AG09309 (cell line): ENCODE data around the gene PHF12.

ENCODE experiments used
- DNase-seq: peaks from one replicate; pipeline ENCODE4 v3.0.0-alpha.2; 2010; ENCODE audit warnings: low read depth
- H3K4me3 ChIP-seq: 2 replicates; pipeline ENCODE4 v1.5.1; 2011; ENCODE audit warnings: mild to moderate bottlenecking, low read depth, low read length, moderate library complexity; ENCODE audit not compliant: control insufficient read depth
- CTCF ChIP-seq: IDR thresholded peaks from 2 replicates; pipeline ENCODE4 v1.5.1; 2011; ENCODE audit warnings: mild to moderate bottlenecking, low read depth, low read length, inconsistent platforms; ENCODE audit not compliant: insufficient read depth, control insufficient read depth; ENCODE audit errors: missing control alignments

Gene PHF12

GRCh38 chr17:28968914-28969295 is 17.6 kb upstream of the PHF12 start:
- H3K4me3 ChIP-seq, result no peak overlapping the region
- no peak for TF ChIP-seq CTCF
- no peak for DNase-seq

- no peak for TF ChIP-seq CTCF
Observed at GRCh38 chr17:28968231-28968913, 17.1 kb upstream of the PHF12 start.

GRCh38 chr17:28967221-28968135 is 16.2 kb upstream of the PHF12 start:
- DNase-seq, result no peak
- no peak overlapping the region for H3K4me3 ChIP-seq

More at GRCh38 chr17:28968231-28968913, 17.1 kb upstream of the PHF12 start:
- DNase-seq, result no peak
- H3K4me3 ChIP-seq, result no peak overlapping the region

GRCh38 chr17:28963841-28964240 is 12.5 kb upstream of the PHF12 start:
- no peak overlapping the region for H3K4me3 ChIP-seq
- no peak for DNase-seq
- TF ChIP-seq CTCF, result no peak

More at GRCh38 chr17:28967221-28968135, 16.2 kb upstream of the PHF12 start:
- no peak for TF ChIP-seq CTCF

GRCh38 chr17:28963055-28963611 is 11.8 kb upstream of the PHF12 start:
- no peak for DNase-seq
- no peak for TF ChIP-seq CTCF

GRCh38 chr17:28961391-28961790 is 10.1 kb upstream of the PHF12 start:
- no peak overlapping the region for H3K4me3 ChIP-seq
- no peak for DNase-seq
- no peak for TF ChIP-seq CTCF

More at GRCh38 chr17:28963055-28963611, 11.8 kb upstream of the PHF12 start:
- H3K4me3 ChIP-seq, result no peak overlapping the region
